Neural cell (in vitro differentiated cells): Measurements from ENCODE around the gene SDF4. TPM values are rescaled to one million over a fixed set of nuclear protein-coding genes. Genes with fewer than 3 reads are reported as not detected.

Experiments used
- H2AFZ ChIP-seq: fragments of 200-600, 300-800 bp; sonication (generic), shearing (Covaris generic); 2 replicates; pipeline ENCODE4 v1.6.0; 2014; ENCODE audit warnings: low read depth, mild to moderate bottlenecking, antibody characterized with exemption, low read length, moderate library complexity
- H3F3A ChIP-seq: fragments of 200-600 bp; shearing (Covaris generic); 2 replicates; pipeline ENCODE4 v1.6.1; 2016; ENCODE audit warnings: mild to moderate bottlenecking, moderate library complexity, mixed read lengths, antibody characterized with exemption, low read length; ENCODE audit not compliant: insufficient read depth, poor library complexity, severe bottlenecking
- H3K27ac ChIP-seq: fragments of 200-600, 300-800 bp; sonication (generic), shearing (Covaris generic); 2 replicates; pipeline ENCODE4 v1.5.1; 2014; ENCODE audit warnings: mild to moderate bottlenecking, low read length, moderate library complexity
- H3K27me3 ChIP-seq: fragments of 300-800, 200-600 bp; sonication (generic), shearing (Covaris generic); 2 replicates; pipeline ENCODE4 v1.6.0; 2014; ENCODE audit warnings: mild to moderate bottlenecking, low read depth, low read length, moderate library complexity; ENCODE audit not compliant: insufficient read depth
- H3K36me3 ChIP-seq: fragments of 300-800, 200-600 bp; sonication (generic), shearing (Covaris generic); 2 replicates; pipeline ENCODE4 v1.5.1; 2014; ENCODE audit warnings: mild to moderate bottlenecking, antibody characterized with exemption, low read length, moderate library complexity; ENCODE audit not compliant: insufficient read depth
- H3K4me2 ChIP-seq: fragments of 300-800, 200-600 bp; sonication (generic), shearing (Covaris generic); 2 replicates; pipeline ENCODE4 v1.6.0; 2014; ENCODE audit warnings: mild to moderate bottlenecking, low read length
- H3K4me3 ChIP-seq: fragments of 300-800, 200-600 bp; sonication (generic), shearing (Covaris generic); 2 replicates; pipeline ENCODE4 v1.5.1; 2014; ENCODE audit warnings: mild to moderate bottlenecking, low read length, moderate library complexity
- H3K79me2 ChIP-seq: fragments of 200-600 bp; shearing (Covaris generic); replicated peaks from 2 replicates; pipeline ENCODE4 v1.6.0; 2014; ENCODE audit warnings: mild to moderate bottlenecking, low read length, moderate library complexity; ENCODE audit not compliant: insufficient read depth
- H3K9ac ChIP-seq: fragments of 300-800, 200-600 bp; sonication (generic), shearing (Covaris generic); 2 replicates; pipeline ENCODE4 v1.6.1; 2016; ENCODE audit warnings: mild to moderate bottlenecking, low read length, mixed read lengths
- H3K9me2 ChIP-seq: fragments of 200-600 bp; shearing (Covaris generic); 2 replicates; pipeline ENCODE4 v1.6.1; 2016; ENCODE audit warnings: mild to moderate bottlenecking, low read length, mixed read lengths; ENCODE audit not compliant: insufficient read depth
- H3K9me3 ChIP-seq: fragments of 200-600, 300-800 bp; sonication (generic), shearing (Covaris generic); 2 replicates; pipeline ENCODE4 v1.6.1; 2016; ENCODE audit warnings: mild to moderate bottlenecking, mixed run types, low read length, moderate library complexity, mixed read lengths
- H4K20me1 ChIP-seq: fragments of 200-600 bp; shearing (Covaris generic); 2 replicates; pipeline ENCODE4 v1.6.1; 2016; ENCODE audit warnings: mild to moderate bottlenecking, mixed run types; ENCODE audit not compliant: insufficient read depth
- EP300 ChIP-seq: fragments of 450-650 bp; conservative IDR thresholded peaks from 2 replicates; pipeline ENCODE4 v1.6.1; 2014; ENCODE audit warnings: antibody characterized with exemption, mild to moderate bottlenecking, moderate library complexity; ENCODE audit not compliant: poor library complexity, severe bottlenecking
- EZH2 ChIP-seq: fragments of 200-600, 300-800 bp; shearing (Covaris generic), sonication (generic); IDR thresholded peaks from 2 replicates; pipeline ENCODE4 v1.6.1; 2014; ENCODE audit warnings: antibody characterized with exemption, low read length, borderline replicate concordance, mild to moderate bottlenecking; ENCODE audit not compliant: insufficient read depth, poor library complexity, severe bottlenecking
- MXI1 ChIP-seq: fragments of 450-650 bp; conservative IDR thresholded peaks from 2 replicates; pipeline ENCODE4 v1.6.1; 2014; ENCODE audit warnings: antibody characterized with exemption, mild to moderate bottlenecking; ENCODE audit not compliant: poor library complexity, severe bottlenecking
- POLR2AphosphoS5 ChIP-seq: IDR thresholded peaks from 2 replicates; pipeline ENCODE4 v1.6.1; 2012
- RAD21 ChIP-seq: fragments of 450-650 bp; conservative IDR thresholded peaks from 2 replicates; pipeline ENCODE4 v1.6.1; 2014; ENCODE audit warnings: antibody characterized with exemption, mild to moderate bottlenecking, moderate library complexity
- SMC3 ChIP-seq: fragments of 450-650 bp; conservative IDR thresholded peaks from 2 replicates; pipeline ENCODE4 v1.6.1; 2014; ENCODE audit warnings: antibody characterized with exemption, mild to moderate bottlenecking, moderate library complexity; ENCODE audit not compliant: poor library complexity
- TAF1 ChIP-seq: IDR thresholded peaks from 2 replicates; pipeline ENCODE4 v1.6.1; 2012; ENCODE audit warnings: low read depth
- polyA plus RNA-seq: library from polyadenylated mRNA; depleted of rRNA; stranded (reverse); fragments of >200 nt; gene quantifications from 2 replicates; pipeline ENCODE4 v1.2.3, GENCODE V29; 2014
- TF ChIP-seq, protein P1 (sequence below): IDR thresholded peaks from 2 replicates; pipeline ENCODE4 v1.6.1; 2012; ENCODE audit warnings: borderline replicate concordance
- TF ChIP-seq, protein P2 (sequence below): fragments of 450-650 bp; IDR thresholded peaks from 2 replicates; pipeline ENCODE4 v1.5.1; 2014; ENCODE audit warnings: antibody characterized with exemption, mild to moderate bottlenecking, moderate library complexity; ENCODE audit not compliant: poor library complexity, severe bottlenecking

The SDF4 gene
- polyA plus RNA-seq, 1 donor from 2014 or later: 91.2 TPM

GRCh38 chr1:1199961-1200875 lies 31.6 kb downstream of the SDF4 start:
- H3K36me3 ChIP-seq: no peaks in the 10 kb centered on the region
- no peak overlapping the region for H3K4me2 ChIP-seq
- peak overlapping the region; percentile 38 for H3K9ac ChIP-seq
- H3K9me3 ChIP-seq: no peaks in the 10 kb centered on the region
- H3K79me2 ChIP-seq: no peaks in the 10 kb centered on the region
- H2AFZ ChIP-seq: no peak overlapping the region
- peak overlapping the region; percentile 56 for H3K4me3 ChIP-seq
- H3F3A ChIP-seq: no peaks in the 10 kb centered on the region
- H3K27me3 ChIP-seq: peaks cover 7% of the 10 kb centered on the region
- TF ChIP-seq EP300 (no peak), MXI1 (no peak), TAF1 (no peak), SMC3 (no peak), EZH2 (no peak), POLR2AphosphoS5 (no peak), RAD21 (no peak)
- TF ChIP-seq, protein P1, sequence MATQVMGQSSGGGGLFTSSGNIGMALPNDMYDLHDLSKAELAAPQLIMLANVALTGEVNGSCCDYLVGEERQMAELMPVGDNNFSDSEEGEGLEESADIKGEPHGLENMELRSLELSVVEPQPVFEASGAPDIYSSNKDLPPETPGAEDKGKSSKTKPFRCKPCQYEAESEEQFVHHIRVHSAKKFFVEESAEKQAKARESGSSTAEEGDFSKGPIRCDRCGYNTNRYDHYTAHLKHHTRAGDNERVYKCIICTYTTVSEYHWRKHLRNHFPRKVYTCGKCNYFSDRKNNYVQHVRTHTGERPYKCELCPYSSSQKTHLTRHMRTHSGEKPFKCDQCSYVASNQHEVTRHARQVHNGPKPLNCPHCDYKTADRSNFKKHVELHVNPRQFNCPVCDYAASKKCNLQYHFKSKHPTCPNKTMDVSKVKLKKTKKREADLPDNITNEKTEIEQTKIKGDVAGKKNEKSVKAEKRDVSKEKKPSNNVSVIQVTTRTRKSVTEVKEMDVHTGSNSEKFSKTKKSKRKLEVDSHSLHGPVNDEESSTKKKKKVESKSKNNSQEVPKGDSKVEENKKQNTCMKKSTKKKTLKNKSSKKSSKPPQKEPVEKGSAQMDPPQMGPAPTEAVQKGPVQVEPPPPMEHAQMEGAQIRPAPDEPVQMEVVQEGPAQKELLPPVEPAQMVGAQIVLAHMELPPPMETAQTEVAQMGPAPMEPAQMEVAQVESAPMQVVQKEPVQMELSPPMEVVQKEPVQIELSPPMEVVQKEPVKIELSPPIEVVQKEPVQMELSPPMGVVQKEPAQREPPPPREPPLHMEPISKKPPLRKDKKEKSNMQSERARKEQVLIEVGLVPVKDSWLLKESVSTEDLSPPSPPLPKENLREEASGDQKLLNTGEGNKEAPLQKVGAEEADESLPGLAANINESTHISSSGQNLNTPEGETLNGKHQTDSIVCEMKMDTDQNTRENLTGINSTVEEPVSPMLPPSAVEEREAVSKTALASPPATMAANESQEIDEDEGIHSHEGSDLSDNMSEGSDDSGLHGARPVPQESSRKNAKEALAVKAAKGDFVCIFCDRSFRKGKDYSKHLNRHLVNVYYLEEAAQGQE: no peak
- TF ChIP-seq, protein P2, sequence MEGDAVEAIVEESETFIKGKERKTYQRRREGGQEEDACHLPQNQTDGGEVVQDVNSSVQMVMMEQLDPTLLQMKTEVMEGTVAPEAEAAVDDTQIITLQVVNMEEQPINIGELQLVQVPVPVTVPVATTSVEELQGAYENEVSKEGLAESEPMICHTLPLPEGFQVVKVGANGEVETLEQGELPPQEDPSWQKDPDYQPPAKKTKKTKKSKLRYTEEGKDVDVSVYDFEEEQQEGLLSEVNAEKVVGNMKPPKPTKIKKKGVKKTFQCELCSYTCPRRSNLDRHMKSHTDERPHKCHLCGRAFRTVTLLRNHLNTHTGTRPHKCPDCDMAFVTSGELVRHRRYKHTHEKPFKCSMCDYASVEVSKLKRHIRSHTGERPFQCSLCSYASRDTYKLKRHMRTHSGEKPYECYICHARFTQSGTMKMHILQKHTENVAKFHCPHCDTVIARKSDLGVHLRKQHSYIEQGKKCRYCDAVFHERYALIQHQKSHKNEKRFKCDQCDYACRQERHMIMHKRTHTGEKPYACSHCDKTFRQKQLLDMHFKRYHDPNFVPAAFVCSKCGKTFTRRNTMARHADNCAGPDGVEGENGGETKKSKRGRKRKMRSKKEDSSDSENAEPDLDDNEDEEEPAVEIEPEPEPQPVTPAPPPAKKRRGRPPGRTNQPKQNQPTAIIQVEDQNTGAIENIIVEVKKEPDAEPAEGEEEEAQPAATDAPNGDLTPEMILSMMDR: no peak
- H3K27ac ChIP-seq: no peak overlapping the region
- H4K20me1 ChIP-seq: no peaks in the 10 kb centered on the region
- no peaks in the 10 kb centered on the region for H3K9me2 ChIP-seq

GRCh38 chr1:1199141-1199960 lies 32.5 kb downstream of the SDF4 start:
- H4K20me1 ChIP-seq: no peaks in the 10 kb centered on the region
- no peak overlapping the region for H3K4me2 ChIP-seq
- no peaks in the 10 kb centered on the region for H3K9me3 ChIP-seq
- no peaks in the 10 kb centered on the region for H3F3A ChIP-seq
- H2AFZ ChIP-seq: no peak overlapping the region
- H3K9ac ChIP-seq: no peak overlapping the region
- no peaks in the 10 kb centered on the region for H3K9me2 ChIP-seq
- H3K27ac ChIP-seq: no peak overlapping the region
- H3K79me2 ChIP-seq: no peaks in the 10 kb centered on the region
- no peak overlapping the region for H3K4me3 ChIP-seq
- H3K27me3 ChIP-seq: peaks cover 7% of the 10 kb centered on the region
- no peaks in the 10 kb centered on the region for H3K36me3 ChIP-seq
- TF ChIP-seq SMC3 (no peak), EP300 (no peak), MXI1 (no peak), POLR2AphosphoS5 (no peak), RAD21 (no peak), EZH2 (no peak), TAF1 (no peak)
- TF ChIP-seq, protein P1: no peak
- TF ChIP-seq, protein P2: no peak
